Gastroesophageal sphincter (tissue), 2 donors: Measurements from ENCODE around the gene GFM1.

ENCODE experiments used
- EP300 ChIP-seq: sonication (generic); formaldehyde crosslinking; IDR thresholded peaks from one replicate; pipeline ENCODE4 v1.6.1; 2017; ENCODE audit warnings: antibody characterized with exemption, mild to moderate bottlenecking
- POLR2A ChIP-seq, 2 donors: fragments of 450-650 bp; IDR thresholded peaks; one replicate each; pipeline ENCODE4 v1.6.1; 2017; ENCODE audit warnings: antibody characterized with exemption in 2 of 2, mild to moderate bottlenecking in 2 of 2, moderate library complexity in 1 of 2

DNA sequence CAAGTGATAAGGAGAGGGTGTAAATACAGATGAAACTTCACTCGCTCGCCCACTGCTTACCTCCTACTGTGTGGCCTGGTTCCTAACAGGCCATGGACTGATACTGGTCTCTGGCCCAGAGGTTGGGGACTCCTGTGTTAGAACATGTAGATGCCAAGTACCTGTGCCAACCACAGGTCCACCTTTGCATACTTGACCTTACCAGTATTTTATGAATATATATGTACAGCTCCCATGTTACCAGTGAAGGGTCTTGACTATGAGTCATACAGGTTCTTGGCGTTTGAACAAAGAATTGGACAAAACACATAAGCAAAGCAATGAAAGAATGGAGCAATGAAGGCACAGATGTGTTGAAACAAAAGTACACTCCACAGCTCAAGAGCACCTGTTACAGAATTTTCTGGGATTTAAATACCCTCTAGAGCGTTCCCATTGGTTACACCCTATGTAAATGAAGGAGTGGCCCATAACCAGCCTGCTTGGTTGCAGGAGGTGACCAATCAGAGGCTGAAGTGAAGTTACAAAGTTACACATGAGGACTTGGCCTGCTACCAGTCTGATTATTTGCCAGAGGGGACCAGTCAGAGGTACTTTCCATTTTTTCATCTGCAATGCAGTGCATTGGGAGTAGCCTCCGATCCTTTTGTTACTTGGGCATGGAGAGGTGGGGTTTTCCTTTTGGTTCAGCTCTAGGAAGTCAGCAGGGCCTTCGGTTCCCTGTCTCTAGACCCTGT is 1.7 kb upstream of the GFM1 start:
- TF ChIP-seq EP300 (no peak), POLR2A (IDR thresholded peaks at IDR 0.05) (no peak)
